CD4-positive, alpha-beta T cell (primary cell): ENCODE measurements around the gene CUZD1. TPM values are rescaled to one million over a fixed set of nuclear protein-coding genes. Genes with fewer than 3 reads are reported as not detected.
"Not testable (repeated sequence)": the region's sequence is repeated elsewhere in the genome, so short reads cannot be mapped to it uniquely, and the experiment has no call there.

Source experiments
- ATAC-seq: fragments of 200-7000 bp; cut with Tn5 transposase; one replicate; pipeline ENCODE4 v1.10.0; 2022; ENCODE audit warnings: mild to moderate bottlenecking; ENCODE audit not compliant: poor library complexity
- CTCF ChIA-PET: fragments of 350-600 bp; sonication (Branson Sonifier 250); formaldehyde crosslinking; loops from one replicate; lab custom pipeline; 2021; ENCODE audit warnings: antibody characterized with exemption, inconsistent platforms; lab: Charles Lee
- POLR2A ChIA-PET: fragments of 350-600 bp; sonication (Branson Sonifier 250); formaldehyde crosslinking; loops from one replicate; lab custom pipeline; 2021; ENCODE audit warnings: antibody characterized with exemption, inconsistent platforms; lab: Charles Lee
- DNase-seq, 14 experiments: peaks; one replicate each; pipeline ENCODE4 v3.0.0-alpha.2; 2013 to 2020; ENCODE audit warnings: mixed read lengths in 2 of 14
- H3K27ac ChIP-seq, 2 donors: one replicate each; pipeline versions ENCODE4 v1.5.1 to v1.7.0; 2013; ENCODE audit warnings: low read length in 2 of 2, low read depth in 1 of 2, mild to moderate bottlenecking in 1 of 2
- H3K27me3 ChIP-seq, 2 experiments: 1 replicate in 1 of 2; 2 replicates in 1 of 2; pipeline versions ENCODE4 v1.6.1 to v1.7.0; 2013; ENCODE audit warnings: low read length in 2 of 2, control low read depth in 1 of 2, mild to moderate bottlenecking in 1 of 2, moderate library complexity in 1 of 2; ENCODE audit not compliant: insufficient read depth in 2 of 2, control insufficient read depth in 1 of 2
- H3K36me3 ChIP-seq: one replicate; pipeline ENCODE4 v1.6.1; 2013; ENCODE audit warnings: low read length, control low read depth; ENCODE audit not compliant: insufficient read depth
- H3K4me1 ChIP-seq: one replicate; pipeline ENCODE4 v1.6.1; 2013; ENCODE audit warnings: low read length, control low read depth; ENCODE audit not compliant: insufficient read depth
- H3K4me3 ChIP-seq: one replicate; pipeline ENCODE4 v1.5.1; 2013; ENCODE audit warnings: mild to moderate bottlenecking, low read length, moderate library complexity
- H3K9me3 ChIP-seq, 2 experiments: 1 replicate in 1 of 2; 2 replicates in 1 of 2; pipeline versions ENCODE4 v1.6.1 to v1.7.0; 2013; ENCODE audit warnings: low read length in 2 of 2, mild to moderate bottlenecking in 2 of 2, control low read depth in 1 of 2, moderate library complexity in 1 of 2; ENCODE audit not compliant: control insufficient read depth in 1 of 2, insufficient read depth in 1 of 2
- H3K27ac Mint-ChIP-seq: one replicate; pipeline ENCODE4 v1.8.0; 2020; ENCODE audit warnings: mixed read lengths
- H3K27me3 Mint-ChIP-seq: one replicate; pipeline ENCODE4 v1.8.0; 2021; ENCODE audit warnings: mixed read lengths
- H3K36me3 Mint-ChIP-seq: one replicate; pipeline ENCODE4 v1.8.0; 2021; ENCODE audit warnings: low read depth, mixed read lengths
- H3K4me1 Mint-ChIP-seq: one replicate; pipeline ENCODE4 v1.8.0; 2021; ENCODE audit warnings: low read depth, mixed read lengths
- H3K4me3 Mint-ChIP-seq: one replicate; pipeline ENCODE4 v1.8.0; 2020; ENCODE audit warnings: mild to moderate bottlenecking, mixed read lengths
- H3K9me3 Mint-ChIP-seq: one replicate; pipeline ENCODE4 v1.8.0; 2020; ENCODE audit warnings: mixed read lengths
- CTCF ChIP-seq: fragments of 200-600 bp; IDR thresholded peaks from one replicate; pipeline ENCODE4 v1.8.0; 2022; ENCODE audit warnings: antibody characterized with exemption, mild to moderate bottlenecking
- intact Hi-C, 2 experiments: fragments of 100-400 bp; cut with DNase I in 1 of 2; cut with micrococcal nuclease in 1 of 2; formaldehyde crosslinking; loops; one replicate each; pipeline versions ENCODE4 v1.15.1 to v1.9.0; 2023 to 2025; cut with DNase I, micrococcal nuclease
- total RNA-seq, 174 experiments: library from RNA in 2 of 174; stranded (reverse) in 2 of 174; gene quantifications; one replicate each; pipeline ENCODE4 v1.2.3 and lab custom pipeline; 2021 to 2026

CUZD1 gene
- total RNA-seq, 2 experiments from 2014 or later, result 0.27 to 0.64 TPM

GRCh38 chr10:122875843-122876466 is 30.3 kb upstream of the CUZD1 start:
- peaks cover 19% of the 10 kb centered on the region for H3K4me1 ChIP-seq
- Mint-ChIP-seq H3K4me1 (peaks cover 67% of the 10 kb centered on the region), H3K9me3 (no peaks in the 10 kb centered on the region), H3K27ac (no peak overlapping the region), H3K36me3 (peaks cover 23% of the 10 kb centered on the region), H3K4me3 (no peak overlapping the region), H3K27me3 (no peaks in the 10 kb centered on the region)
- ATAC-seq (no peak), DNase-seq (no peak)
- ChIA-PET POLR2A (no interaction called here), CTCF (no interaction called here)
- H3K27me3 ChIP-seq, result no peaks in the 10 kb centered on the region
- no peak overlapping the region for H3K27ac ChIP-seq
- H3K36me3 ChIP-seq, result peaks cover 3% of the 10 kb centered on the region
- no peak overlapping the region for H3K4me3 ChIP-seq
- intact Hi-C loops, result loop anchor here (5.0 kb wide), 4 partner anchors 131 to 499 kb away; partner anchors contain the start of genes ACADSB (in 1 of the 2), BUB3 (in 1 of the 2) and IKZF5 (in 1 of the 2)
- no peak for TF ChIP-seq CTCF
- no peaks in the 10 kb centered on the region for H3K9me3 ChIP-seq

- H3K4me3 Mint-ChIP-seq, DNase-seq, H3K36me3 ChIP-seq, H3K4me3 ChIP-seq, H3K27me3 ChIP-seq, H3K27ac Mint-ChIP-seq, intact Hi-C loops, H3K4me1 ChIP-seq, H3K27me3 Mint-ChIP-seq, CTCF ChIA-PET, POLR2A ChIA-PET, ATAC-seq, H3K9me3 Mint-ChIP-seq, H3K27ac ChIP-seq, H3K9me3 ChIP-seq: not testable (repeated sequence)
- Mint-ChIP-seq H3K4me1 (peaks cover 41% of the 10 kb centered on the region), H3K36me3 (peaks cover 16% of the 10 kb centered on the region)
These were observed 26.3 kb upstream of the CUZD1 start for GRCh38 chr10:122871947-122872346.

GRCh38 chr10:122868768-122869167 is 23.1 kb upstream of the CUZD1 start:
- H3K9me3 ChIP-seq, DNase-seq, H3K27me3 Mint-ChIP-seq, CTCF ChIA-PET, H3K4me3 ChIP-seq, intact Hi-C loops, ATAC-seq, H3K27ac Mint-ChIP-seq, H3K27me3 ChIP-seq, H3K36me3 ChIP-seq, H3K27ac ChIP-seq, POLR2A ChIA-PET, H3K4me3 Mint-ChIP-seq, H3K4me1 ChIP-seq, H3K9me3 Mint-ChIP-seq: not testable (repeated sequence)
- peaks cover 25% of the 10 kb centered on the region for H3K4me1 Mint-ChIP-seq
- H3K36me3 Mint-ChIP-seq, result peaks cover 21% of the 10 kb centered on the region

- H3K4me1 Mint-ChIP-seq, result peaks cover 21% of the 10 kb centered on the region
- POLR2A ChIA-PET, result interaction anchor here (1.8 kb wide), 1 partner anchor 13 kb away, joined by 6 read pairs; the partner anchor contains the start of gene FAM24B
These were observed 21.3 kb upstream of the CUZD1 start for GRCh38 chr10:122866757-122867482.

More at GRCh38 chr10:122866757-122867482, 21.3 kb upstream of the CUZD1 start:
- H3K36me3 ChIP-seq, H3K9me3 ChIP-seq, H3K9me3 Mint-ChIP-seq, H3K4me3 Mint-ChIP-seq, DNase-seq, H3K4me1 ChIP-seq, H3K27ac ChIP-seq, intact Hi-C loops, H3K27me3 ChIP-seq, ATAC-seq, H3K27ac Mint-ChIP-seq, H3K27me3 Mint-ChIP-seq, CTCF ChIA-PET, H3K4me3 ChIP-seq: not testable (repeated sequence)
- H3K36me3 Mint-ChIP-seq, result peaks cover 17% of the 10 kb centered on the region
